ENCODE measurements around the gene SCN4B.

SCN4B gene

DNA sequence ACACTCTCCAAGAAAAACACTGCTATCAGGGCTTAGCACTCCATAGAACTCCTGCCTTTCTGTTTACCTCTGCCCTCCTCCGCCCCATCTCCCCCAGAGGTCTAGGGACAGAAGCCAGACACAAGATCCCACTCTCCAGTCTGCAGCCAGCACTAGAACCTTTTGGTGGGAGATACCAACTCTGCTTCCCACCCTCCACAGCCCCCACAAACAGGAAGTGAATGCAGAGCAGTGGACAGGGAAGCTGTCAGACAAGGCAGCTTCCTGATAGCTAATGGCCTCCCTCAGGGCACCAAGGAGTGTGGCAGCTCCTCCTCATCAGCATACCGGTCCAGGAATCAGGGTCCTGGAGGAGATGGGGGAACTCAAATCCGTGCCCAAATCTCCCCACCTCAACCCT is 5.1 kb downstream of the SCN4B start:
- no peak overlapping the region for H3K27ac Mint-ChIP-seq
- H3K9me3 Mint-ChIP-seq = no peaks in the 10 kb centered on the region
- peaks cover 71% of the 10 kb centered on the region for H3K27me3 Mint-ChIP-seq
- peaks cover 11% of the 10 kb centered on the region for H3K4me1 Mint-ChIP-seq
- DNase-seq = no peak
- ATAC-seq = no peak
- no peak overlapping the region for H3K4me3 Mint-ChIP-seq

DNA sequence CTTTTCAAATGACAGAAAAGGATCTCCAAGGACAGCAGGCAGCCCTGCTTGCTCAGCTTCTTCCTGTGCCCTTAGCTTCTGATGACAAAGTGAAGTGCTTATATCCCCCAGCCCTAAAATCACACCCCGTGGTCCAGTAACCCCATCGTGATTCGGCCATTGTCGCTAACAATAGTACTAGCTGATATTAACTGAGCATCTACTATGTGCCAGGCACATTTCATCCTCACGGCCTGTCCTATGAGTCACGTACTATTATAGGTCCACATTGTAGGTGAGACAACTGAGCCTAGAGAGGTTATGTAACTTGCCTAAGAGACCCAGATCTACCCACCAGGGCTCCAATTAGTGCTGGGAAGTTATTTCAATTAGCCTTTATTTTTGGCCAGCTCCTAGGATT is 6.1 kb downstream of the SCN4B start:
- peaks cover 11% of the 10 kb centered on the region for H3K4me1 Mint-ChIP-seq
- peak overlapping the region; percentile 87 to 88 for H3K4me3 Mint-ChIP-seq
- H3K27me3 Mint-ChIP-seq = peaks cover 71% of the 10 kb centered on the region
- ATAC-seq = no peak
- H3K27ac Mint-ChIP-seq = no peak overlapping the region
- no peak for DNase-seq
- no peaks in the 10 kb centered on the region for H3K9me3 Mint-ChIP-seq

DNA sequence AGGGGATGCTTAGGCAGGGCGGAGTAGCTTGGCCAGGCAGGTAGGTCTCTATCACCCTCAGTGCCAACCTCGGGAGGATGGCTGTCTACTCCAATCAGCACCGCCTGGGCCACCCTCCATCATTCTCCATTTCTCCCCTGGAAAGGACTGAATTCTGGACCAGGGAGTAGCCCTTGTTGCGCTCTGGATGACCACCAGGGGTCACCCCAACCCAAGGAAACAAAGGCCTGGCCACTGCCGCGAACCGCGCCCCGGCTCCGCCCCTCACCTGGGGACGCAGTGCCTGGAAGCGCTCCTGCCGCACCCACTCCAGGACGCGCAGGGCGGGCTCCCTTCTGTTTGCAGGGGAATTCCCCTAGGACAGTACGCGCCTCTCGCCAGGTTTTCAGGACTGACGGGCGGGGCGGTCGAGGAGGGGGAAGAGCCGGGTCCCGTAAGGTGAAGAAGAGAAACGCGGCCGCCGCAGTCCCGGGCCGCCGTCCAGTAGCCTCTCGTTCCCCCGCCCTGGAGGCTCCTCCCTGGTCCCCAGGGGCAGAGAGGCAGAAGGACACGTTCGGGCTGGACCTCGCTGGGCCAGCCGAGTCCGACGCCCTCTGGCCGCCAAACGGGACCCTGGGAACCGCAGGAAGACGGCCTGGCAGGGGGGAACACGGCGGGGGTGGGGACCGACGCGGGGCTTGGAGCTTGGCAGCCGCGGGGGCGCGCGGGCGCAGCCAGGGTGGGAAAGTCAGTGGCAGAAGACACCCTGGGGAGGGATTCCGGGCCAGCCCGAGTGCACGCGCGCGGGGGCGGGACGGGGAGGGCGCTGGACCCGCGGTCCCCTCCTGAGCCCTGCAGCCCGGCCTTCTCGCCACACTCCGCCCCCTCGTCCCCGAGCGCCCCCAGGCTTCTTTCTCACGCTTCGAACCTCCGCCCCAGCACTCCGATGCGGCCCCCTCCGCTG is 7.1 kb downstream of the SCN4B start:
- DNase-seq (peak; percentile 91 to 92), ATAC-seq (peak; percentile 96)
- H3K4me3 Mint-ChIP-seq = peak overlapping the region; percentile 87 to 88
- H3K9me3 Mint-ChIP-seq = no peaks in the 10 kb centered on the region
- peaks cover 11% of the 10 kb centered on the region for H3K4me1 Mint-ChIP-seq
- peaks cover 70% of the 10 kb centered on the region for H3K27me3 Mint-ChIP-seq
- no peak overlapping the region for H3K27ac Mint-ChIP-seq

DNA sequence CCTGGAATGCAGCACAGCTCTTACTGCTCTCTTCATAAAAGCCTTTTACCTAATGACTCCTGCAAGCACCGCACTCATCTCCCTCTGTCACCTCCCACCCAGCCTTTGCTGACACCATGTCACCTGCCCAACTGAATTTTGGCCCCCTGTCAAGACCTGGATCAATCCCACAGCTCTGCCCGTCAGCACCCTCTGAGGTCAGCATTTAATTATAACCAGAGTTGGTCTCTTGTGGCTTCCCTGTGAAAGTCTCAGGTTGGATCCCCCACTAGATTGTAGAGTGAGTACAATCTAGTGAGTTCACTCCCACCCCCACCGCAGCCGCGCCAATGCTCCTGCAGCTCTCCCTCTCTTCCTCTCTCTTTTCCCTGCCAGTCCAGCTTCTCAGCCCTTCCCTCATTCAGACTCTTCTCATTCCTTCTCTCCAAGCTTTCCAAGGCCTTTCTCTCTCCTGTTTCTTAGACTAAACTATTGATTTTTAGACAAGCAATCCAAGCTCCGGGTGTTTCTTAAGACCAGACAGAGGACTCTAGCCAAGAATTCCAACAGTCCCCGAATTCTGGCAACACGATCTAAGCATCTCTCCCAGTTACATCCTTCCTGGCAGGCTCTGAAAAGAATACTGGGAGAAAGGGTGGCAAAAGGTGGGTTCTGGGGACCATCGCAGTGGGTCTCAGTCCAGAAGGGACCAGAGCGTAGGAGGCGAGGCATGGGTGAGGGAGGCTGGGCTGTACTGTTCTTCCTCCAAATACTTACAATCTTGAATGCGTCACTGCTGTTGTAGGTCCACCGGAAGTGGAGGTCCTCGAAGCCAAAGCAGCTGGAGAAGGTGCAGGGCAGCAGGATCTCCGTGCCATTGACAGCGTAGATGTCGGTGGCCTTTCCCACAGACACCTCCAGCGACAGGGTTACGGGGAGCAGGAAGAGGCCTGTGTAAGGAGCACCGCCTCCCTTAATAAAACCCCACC is 8.0 kb downstream of the SCN4B start:
- no peak overlapping the region for H3K27ac Mint-ChIP-seq
- H3K9me3 Mint-ChIP-seq = no peaks in the 10 kb centered on the region
- DNase-seq (no peak), ATAC-seq (no peak)
- peak overlapping the region in 1 of 2 donors; percentile 88 for H3K4me3 Mint-ChIP-seq
- peaks cover 72% of the 10 kb centered on the region for H3K27me3 Mint-ChIP-seq
- H3K4me1 Mint-ChIP-seq = peaks cover 11% of the 10 kb centered on the region

DNA sequence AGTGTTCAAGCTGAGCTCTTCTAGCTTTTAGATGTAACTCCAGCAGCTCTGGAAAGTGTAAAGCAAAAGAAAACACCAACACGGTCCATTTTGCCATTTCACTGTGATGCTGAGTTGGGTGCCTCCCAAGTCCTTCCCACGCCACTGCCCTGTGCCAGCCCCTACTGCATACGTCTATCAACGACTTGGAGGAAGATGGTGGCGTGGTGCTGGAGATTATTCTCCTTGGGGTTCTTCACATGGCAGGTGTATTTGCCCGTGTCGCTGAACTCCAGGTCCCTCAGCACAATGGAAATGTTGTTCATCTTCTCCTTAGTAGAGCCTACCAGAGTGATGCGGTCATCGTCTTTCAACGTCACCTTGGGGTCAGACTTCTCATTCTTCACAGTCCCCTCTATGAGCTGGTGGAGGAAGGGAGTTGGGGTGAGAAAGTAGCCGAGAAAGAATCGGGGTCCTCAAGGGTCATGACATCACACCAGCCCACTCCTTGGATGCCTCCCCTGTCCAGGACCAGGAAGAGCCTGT is 8.9 kb downstream of the SCN4B start:
- no peaks in the 10 kb centered on the region for H3K9me3 Mint-ChIP-seq
- peaks cover 11% of the 10 kb centered on the region for H3K4me1 Mint-ChIP-seq
- H3K27me3 Mint-ChIP-seq = peaks cover 78% of the 10 kb centered on the region
- DNase-seq (no peak), ATAC-seq (no peak)
- no peak overlapping the region for H3K27ac Mint-ChIP-seq
- H3K4me3 Mint-ChIP-seq = no peak overlapping the region

DNA sequence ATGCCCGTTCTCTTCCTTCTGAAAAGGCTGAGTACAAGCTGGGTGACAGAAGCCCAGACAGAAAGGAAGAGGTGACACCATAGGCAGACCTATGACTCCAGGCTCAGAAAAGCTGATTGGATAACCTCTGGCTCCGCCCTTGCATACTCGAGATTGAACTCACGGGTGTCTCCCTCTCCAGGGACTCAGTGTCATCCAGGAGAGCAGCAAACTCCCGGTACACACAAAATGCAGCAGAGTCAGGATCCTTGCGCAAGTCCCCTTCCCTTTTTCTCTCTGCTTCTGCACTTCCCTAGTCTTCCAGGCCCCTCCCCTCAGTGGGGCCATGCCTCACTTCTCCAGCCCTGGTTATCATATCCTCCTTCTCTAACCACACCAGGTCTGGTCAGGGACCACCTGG is 9.8 kb downstream of the SCN4B start:
- H3K27ac Mint-ChIP-seq = peak overlapping the region in 1 of 2 donors; percentile 63
- peak overlapping the region; percentile 42 to 58 for H3K4me3 Mint-ChIP-seq
- DNase-seq (no peak), ATAC-seq (no peak)
- peaks cover 11% of the 10 kb centered on the region for H3K4me1 Mint-ChIP-seq
- peaks cover 75% of the 10 kb centered on the region for H3K27me3 Mint-ChIP-seq
- no peaks in the 10 kb centered on the region for H3K9me3 Mint-ChIP-seq

DNA sequence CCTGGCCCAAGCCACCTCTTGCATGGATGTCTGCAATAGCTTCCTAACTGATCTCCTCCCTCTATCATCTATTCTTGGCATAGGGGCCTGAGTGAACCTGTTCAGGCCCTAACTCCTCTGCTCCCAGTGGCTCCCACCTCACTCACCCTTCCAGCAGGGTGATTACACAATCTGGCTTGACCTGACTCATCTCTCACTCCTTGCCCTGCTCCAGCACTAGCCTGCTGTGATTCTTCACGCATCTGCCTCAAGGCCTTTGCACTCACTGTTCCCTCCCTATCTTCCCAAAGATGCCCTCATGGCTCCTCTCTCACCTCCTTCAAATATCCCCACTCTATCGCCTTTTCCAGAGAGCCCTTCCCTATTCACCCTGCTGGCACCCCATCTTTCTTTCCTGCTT is 10.5 kb downstream of the SCN4B start:
- Mint-ChIP-seq H3K27ac (no peak overlapping the region), H3K4me1 (peaks cover 11% of the 10 kb centered on the region), H3K4me3 (no peak overlapping the region), H3K9me3 (no peaks in the 10 kb centered on the region), H3K27me3 (peaks cover 72% of the 10 kb centered on the region)
- ATAC-seq (no peak), DNase-seq (no peak)

DNA sequence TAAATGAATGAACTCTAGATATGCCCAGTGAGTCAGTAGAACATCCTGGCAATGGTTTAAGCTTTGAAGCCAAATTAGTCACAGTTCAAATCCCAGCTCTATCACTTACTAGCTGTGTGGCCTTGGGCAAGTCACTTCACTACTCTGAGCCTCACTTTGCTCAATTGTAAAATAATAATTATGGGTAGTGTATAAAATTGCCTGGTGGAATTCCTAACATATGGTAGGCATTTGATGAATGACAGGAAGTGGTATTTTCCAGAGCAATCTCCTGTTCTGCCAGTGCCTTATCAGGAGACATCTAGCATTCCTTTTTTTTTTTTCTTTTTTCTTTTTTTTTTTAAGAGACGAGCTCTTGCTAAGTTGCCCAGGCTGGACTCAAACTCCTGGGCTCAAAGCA is 13.0 kb downstream of the SCN4B start:
- H3K4me1 Mint-ChIP-seq = peaks cover 6% of the 10 kb centered on the region
- no peaks in the 10 kb centered on the region for H3K9me3 Mint-ChIP-seq
- peaks cover 77% of the 10 kb centered on the region for H3K27me3 Mint-ChIP-seq
- H3K27ac Mint-ChIP-seq = no peak overlapping the region
- DNase-seq (no peak), ATAC-seq (peak; percentile 55)
- no peak overlapping the region for H3K4me3 Mint-ChIP-seq

DNA sequence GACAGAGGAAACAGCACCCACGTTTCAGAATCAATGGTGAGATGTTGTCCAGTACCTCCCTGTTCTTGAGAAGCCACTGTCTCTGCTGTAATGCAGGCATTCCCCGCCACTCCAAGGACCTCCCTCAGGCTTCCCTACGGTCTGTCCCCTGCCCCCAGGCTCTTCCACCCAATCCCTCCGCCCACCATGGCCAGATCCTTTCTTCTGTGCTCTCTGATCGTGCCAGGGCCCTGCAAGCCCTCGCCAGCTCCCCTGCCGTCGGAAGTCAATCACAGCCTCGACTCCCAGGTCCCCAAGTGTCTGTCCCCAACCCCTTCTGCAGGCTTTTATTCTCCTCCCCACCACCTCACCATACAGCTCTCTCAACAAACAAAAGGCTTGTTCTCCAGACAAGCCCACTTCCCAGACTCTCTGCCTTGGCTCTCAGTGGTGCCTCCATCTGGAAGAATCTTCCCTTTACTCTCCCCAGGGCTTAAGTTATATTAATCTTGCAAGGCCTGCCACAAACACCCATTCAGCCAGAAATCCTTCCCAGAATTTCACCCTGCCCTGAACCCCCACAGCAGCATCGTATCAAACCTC is 13.7 kb downstream of the SCN4B start:
- Mint-ChIP-seq H3K4me3 (no peak overlapping the region), H3K9me3 (no peaks in the 10 kb centered on the region), H3K27ac (no peak overlapping the region), H3K4me1 (peaks cover 6% of the 10 kb centered on the region), H3K27me3 (peaks cover 77% of the 10 kb centered on the region)
- DNase-seq (no peak), ATAC-seq (no peak)

DNA sequence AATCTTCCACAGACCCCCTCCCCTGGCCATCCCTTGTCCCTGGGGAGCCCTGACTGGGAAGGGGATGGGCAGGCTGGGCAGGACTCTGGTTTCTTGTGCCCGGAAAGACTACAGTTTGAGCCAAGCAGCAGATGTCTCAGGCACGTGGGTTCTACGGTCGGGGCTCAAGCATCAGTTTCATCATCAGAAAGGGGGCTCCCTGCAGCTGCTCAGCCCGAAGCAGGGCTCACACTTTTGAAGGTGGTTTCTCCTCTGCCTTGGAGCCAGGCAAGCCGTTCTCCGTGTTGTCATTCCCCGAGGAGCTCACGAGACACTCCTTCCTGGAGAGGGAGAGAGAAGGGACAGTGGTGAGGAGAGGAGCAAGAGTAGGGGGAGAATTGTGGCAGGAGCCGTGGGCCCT is 15.8 kb downstream of the SCN4B start:
- ATAC-seq = no peak
- Mint-ChIP-seq H3K27me3 (peaks cover 58% of the 10 kb centered on the region), H3K27ac (no peak overlapping the region), H3K4me3 (no peak overlapping the region), H3K9me3 (no peaks in the 10 kb centered on the region), H3K4me1 (no peaks in the 10 kb centered on the region)
- no peak for DNase-seq

DNA sequence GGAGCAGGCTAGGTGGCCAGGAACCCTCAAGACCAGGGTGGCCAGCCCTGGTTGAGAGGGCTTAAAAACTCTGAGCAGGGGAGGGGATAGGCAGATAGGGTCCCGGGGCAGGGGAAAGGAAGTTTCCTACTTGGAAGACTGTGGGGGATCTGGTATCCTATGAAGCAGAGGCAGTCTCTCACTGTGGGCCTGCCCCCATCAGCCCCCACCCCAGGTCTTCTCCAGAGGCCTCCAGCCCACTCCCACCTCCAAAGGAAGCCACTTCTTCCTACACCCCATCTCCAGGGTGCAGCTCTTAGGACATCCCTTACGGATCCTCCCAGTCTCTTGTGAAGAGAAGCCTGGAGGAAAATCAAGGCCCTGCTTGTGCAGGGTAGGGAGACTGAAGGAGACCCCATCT is 16.3 kb downstream of the SCN4B start:
- no peaks in the 10 kb centered on the region for H3K4me1 Mint-ChIP-seq
- peaks cover 53% of the 10 kb centered on the region for H3K27me3 Mint-ChIP-seq
- no peaks in the 10 kb centered on the region for H3K9me3 Mint-ChIP-seq
- H3K4me3 Mint-ChIP-seq = no peak overlapping the region
- H3K27ac Mint-ChIP-seq = peak overlapping the region in 1 of 2 donors; percentile 88
- no peak for DNase-seq
- no peak for ATAC-seq

DNA sequence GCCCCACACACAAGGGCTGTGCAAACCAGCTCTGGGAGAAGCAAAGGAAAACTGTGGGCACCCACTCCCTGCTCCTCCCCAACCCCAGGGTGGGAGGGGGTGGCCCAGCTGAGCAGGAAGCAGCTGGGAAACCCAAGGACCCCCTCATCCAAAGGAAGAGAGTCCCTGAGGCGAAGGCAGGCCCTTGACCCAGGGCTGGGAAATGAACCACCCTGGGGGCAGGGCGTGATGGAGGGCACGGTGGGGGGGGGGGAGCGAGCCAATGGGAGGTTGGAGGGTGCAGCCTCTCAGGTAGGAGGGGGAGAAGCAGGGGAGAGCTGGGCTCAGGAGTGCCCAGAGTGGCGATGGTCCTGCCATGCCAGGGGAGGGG is 16.8 kb downstream of the SCN4B start:
- no peak overlapping the region for H3K4me3 Mint-ChIP-seq
- H3K4me1 Mint-ChIP-seq = no peaks in the 10 kb centered on the region
- no peaks in the 10 kb centered on the region for H3K9me3 Mint-ChIP-seq
- no peak overlapping the region for H3K27ac Mint-ChIP-seq
- DNase-seq = no peak
- ATAC-seq = peak; percentile 18
- peaks cover 49% of the 10 kb centered on the region for H3K27me3 Mint-ChIP-seq

DNA sequence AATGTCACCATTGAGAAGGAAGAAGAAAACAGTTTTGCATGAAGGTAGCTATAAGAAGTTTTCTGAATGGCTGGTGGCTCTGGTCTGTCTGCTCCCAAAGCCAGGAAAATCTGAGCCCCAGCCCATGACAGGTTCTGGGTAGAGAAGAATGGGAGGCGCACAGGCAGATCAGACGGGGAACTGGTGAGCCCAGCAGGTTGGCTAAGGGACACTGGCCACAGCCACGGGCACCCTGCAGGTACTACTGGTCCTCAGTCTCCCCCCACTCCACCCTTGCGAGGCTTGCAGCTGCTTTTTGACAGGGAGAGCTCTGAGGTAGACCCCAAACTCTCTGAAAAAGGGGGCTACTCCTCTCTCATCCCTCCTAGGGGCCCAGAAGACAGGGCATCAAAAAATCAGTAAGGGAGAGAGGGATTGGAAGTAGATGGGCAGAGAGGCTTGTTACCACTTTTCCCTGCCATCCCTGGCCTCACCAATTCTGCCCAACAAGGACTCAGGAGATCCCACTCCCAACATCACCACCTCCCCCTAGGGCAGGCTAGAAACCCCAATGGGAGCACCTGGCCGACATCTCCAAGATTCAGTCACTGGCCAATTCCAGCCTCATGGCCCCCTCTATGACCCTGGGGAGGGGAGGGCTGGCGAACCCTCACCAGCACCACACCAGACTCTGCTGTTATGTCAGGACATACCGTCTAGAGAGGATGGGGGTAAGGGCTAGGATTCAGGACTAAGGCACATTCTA is 17.4 kb downstream of the SCN4B start:
- H3K27me3 Mint-ChIP-seq = peaks cover 43% of the 10 kb centered on the region
- H3K27ac Mint-ChIP-seq = no peak overlapping the region
- H3K4me1 Mint-ChIP-seq = no peaks in the 10 kb centered on the region
- DNase-seq (no peak), ATAC-seq (peak; percentile 14)
- H3K4me3 Mint-ChIP-seq = no peak overlapping the region
- H3K9me3 Mint-ChIP-seq = no peaks in the 10 kb centered on the region

DNA sequence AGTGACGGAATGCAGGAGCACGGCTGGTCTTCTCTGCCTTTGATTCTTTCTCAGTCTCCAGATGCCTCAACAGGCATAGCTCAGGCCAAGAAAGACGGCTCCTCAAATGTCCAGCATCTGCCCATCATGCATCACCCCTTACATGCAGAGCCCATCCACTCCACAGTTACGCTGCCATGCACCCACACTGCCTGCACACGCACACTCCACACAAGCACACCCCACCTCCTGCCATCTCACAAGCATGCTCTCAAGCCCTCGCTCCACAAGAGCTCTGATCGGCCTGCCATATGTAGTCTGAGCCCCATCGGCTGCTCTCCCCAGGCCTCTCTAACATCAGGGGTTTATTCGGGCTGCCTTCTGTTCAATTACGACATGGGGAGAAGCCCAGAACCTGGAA is 18.8 kb downstream of the SCN4B start:
- no peak for ATAC-seq
- no peaks in the 10 kb centered on the region for H3K9me3 Mint-ChIP-seq
- no peak overlapping the region for H3K4me3 Mint-ChIP-seq
- H3K27ac Mint-ChIP-seq = no peak overlapping the region
- H3K27me3 Mint-ChIP-seq = peaks cover 44% of the 10 kb centered on the region
- DNase-seq = no peak
- no peaks in the 10 kb centered on the region for H3K4me1 Mint-ChIP-seq
